ENCODE measurements around the gene CHPF2.

CHPF2 gene

GRCh38 chr7:151204383-151205032 is 27.8 kb upstream of the CHPF2 start:
- DNase-seq (ENCODE audit: low read depth, low spot score) = no peak

- DNase-seq (ENCODE audit: low read depth, low spot score) = no peak
These were observed 26.6 kb upstream of the CHPF2 start for GRCh38 chr7:151205730-151206129.

GRCh38 chr7:151206914-151207313 is 25.4 kb upstream of the CHPF2 start:
- DNase-seq (ENCODE audit: low read depth, low spot score) = no peak

- DNase-seq (ENCODE audit: low read depth, low spot score) = no peak
These were observed 25.0 kb upstream of the CHPF2 start for GRCh38 chr7:151207315-151207714.

- DNase-seq (ENCODE audit: low read depth, low spot score) = no peak
These were observed 24.5 kb upstream of the CHPF2 start for GRCh38 chr7:151207804-151208203.

- no peak for DNase-seq (ENCODE audit: low read depth, low spot score)
These were observed 23.9 kb upstream of the CHPF2 start for GRCh38 chr7:151208253-151208862.

- no peak for DNase-seq (ENCODE audit: low read depth, low spot score)
These were observed 22.7 kb upstream of the CHPF2 start for GRCh38 chr7:151209588-151209987.

- no peak for DNase-seq (ENCODE audit: low read depth, low spot score)
These were observed 22.0 kb upstream of the CHPF2 start, which contains the start of gene H2BK1 for GRCh38 chr7:151210087-151210854. TSS of gene H2BK1 (minus strand) at chr7:151210488. CDS start at chr7:151210318, 170 bp downstream.

GRCh38 chr7:151211155-151211772 is 21.0 kb upstream of the CHPF2 start:
- no peak for DNase-seq (ENCODE audit: low read depth, low spot score)

- DNase-seq (ENCODE audit: low read depth, low spot score) = no peak
These were observed 19.7 kb upstream of the CHPF2 start for GRCh38 chr7:151212626-151213025.

- no peak for DNase-seq (ENCODE audit: low read depth, low spot score)
These were observed 18.5 kb upstream of the CHPF2 start for GRCh38 chr7:151213826-151214225.

GRCh38 chr7:151215396-151215795 is 16.9 kb upstream of the CHPF2 start:
- DNase-seq (ENCODE audit: low read depth, low spot score) = no peak

- DNase-seq (ENCODE audit: low read depth, low spot score) = no peak
These were observed 14.1 kb upstream of the CHPF2 start for GRCh38 chr7:151218170-151218569.

- no peak for DNase-seq (ENCODE audit: low read depth, low spot score)
These were observed 8.6 kb upstream of the CHPF2 start for GRCh38 chr7:151223728-151224127.

- DNase-seq (ENCODE audit: low read depth, low spot score) = no peak
These were observed 6.3 kb upstream of the CHPF2 start for GRCh38 chr7:151225948-151226510.

- DNase-seq (ENCODE audit: low read depth, low spot score) = no peak
These were observed 5.8 kb upstream of the CHPF2 start for GRCh38 chr7:151226560-151226874.

- DNase-seq (ENCODE audit: low read depth, low spot score) = peak; percentile 100
These were observed 5.2 kb upstream of the CHPF2 start, which contains the start of gene ABCF2 for GRCh38 chr7:151226875-151227782. TSS of gene ABCF2 (minus strand) at chr7:151227205. CDS start at chr7:151226458, 747 bp downstream.

GRCh38 chr7:151228024-151228866 is 4.0 kb upstream of the CHPF2 start:
- peak; percentile 11 for DNase-seq (ENCODE audit: low read depth, low spot score)

GRCh38 chr7:151229249-151229648 is 3.0 kb upstream of the CHPF2 start:
- DNase-seq (ENCODE audit: low read depth, low spot score) = no peak

GRCh38 chr7:151231080-151231479 is 1.2 kb upstream of the CHPF2 start:
- DNase-seq (ENCODE audit: low read depth, low spot score) = no peak

All from astrocyte of the hippocampus (primary cell).